Sigmoid colon (tissue), 7 donors: ENCODE data around the gene INPP5F. TPM values are rescaled to one million over a fixed set of nuclear protein-coding genes. Genes with fewer than 3 reads are reported as not detected.

Experiments used
- DNase-seq: peaks from one replicate; pipeline ENCODE4 v3.0.0-alpha.2; 2019
- H3K27ac ChIP-seq, 4 donors: fragments of 200-600 bp; sonication (generic); one replicate each; pipeline ENCODE4 v1.5.1; 2016 to 2019; ENCODE audit warnings: mild to moderate bottlenecking in 1 of 4
- H3K27me3 ChIP-seq, 3 donors: fragments of 200-600 bp; sonication (generic); one replicate each; pipeline ENCODE4 v1.5.1; 2019; ENCODE audit warnings: mild to moderate bottlenecking in 1 of 3
- H3K36me3 ChIP-seq, 4 donors: fragments of 200-600 bp; sonication (generic); one replicate each; pipeline ENCODE4 v1.5.1; 2016 to 2019
- H3K4me1 ChIP-seq, 4 donors: fragments of 200-600 bp; sonication (generic); one replicate each; pipeline ENCODE4 v1.5.1; 2017 to 2019
- H3K4me3 ChIP-seq, 4 donors: fragments of 200-600 bp; sonication (generic); one replicate each; pipeline ENCODE4 v1.5.1; 2017 to 2019; ENCODE audit warnings: mild to moderate bottlenecking in 2 of 4, moderate library complexity in 1 of 4
- H3K9me3 ChIP-seq, 4 donors: fragments of 200-600 bp in 3 of 4; sonication (generic) in 3 of 4; one replicate each; pipeline versions ENCODE4 v1.5.1 to v1.6.1; 2013 to 2019
- EP300 ChIP-seq, 4 donors: sonication (generic); formaldehyde crosslinking; IDR thresholded peaks; one replicate each; pipeline ENCODE4 v1.6.1; 2017; ENCODE audit warnings: antibody characterized with exemption in 4 of 4
- POLR2A ChIP-seq, 2 donors: fragments of 450-650 bp; IDR thresholded peaks; one replicate each; pipeline ENCODE4 v1.6.1; 2016; ENCODE audit warnings: antibody characterized with exemption in 2 of 2, mild to moderate bottlenecking in 2 of 2, moderate library complexity in 2 of 2
- POLR2AphosphoS5 ChIP-seq, 4 donors: sonication (generic); formaldehyde crosslinking; IDR thresholded peaks; one replicate each; pipeline ENCODE4 v1.6.1; 2017; ENCODE audit warnings: antibody characterized with exemption in 4 of 4
- WGBS, 2 donors: extraction: QIAGEN DNeasy Blood & Tissue Kit; methylation state at CpG; one replicate each; pipeline ENCODE4 v1.1.7; 2013; 5-methylcytosine and 5-hydroxymethylcytosine counted together
- intact Hi-C: fragments of 100-400 bp; cut with DNase I; formaldehyde crosslinking; loops from one replicate; pipeline ENCODE4 v1.15.1; 2023
- polyA plus RNA-seq, 3 donors: library from polyadenylated mRNA; stranded (reverse); fragments of 200-250 nt; gene quantifications; one replicate each; pipeline ENCODE4 v1.2.3, GENCODE V29; 2013
- total RNA-seq, 4 donors: library from RNA; depleted of rRNA; stranded (reverse); fragments of >200 nt; gene quantifications; one replicate each; pipeline ENCODE4 v1.1.0, GENCODE V29; 2016
- TF ChIP-seq, protein P1 (sequence below), 4 experiments: fragments of 450-650 bp in 3 of 4; fragments of 200-600 bp in 1 of 4; IDR thresholded peaks; one replicate each; pipeline ENCODE4 v1.5.1; 2016 to 2019; ENCODE audit warnings: antibody characterized with exemption in 4 of 4, mild to moderate bottlenecking in 3 of 4, moderate library complexity in 2 of 4
- donor health status: healthy with polysubstance abuse.
- donor health status: Bipolar disorder and iron deficiency.
- donor health status: healthy.

The INPP5F gene
- total and polyA plus RNA-seq, 7 donors = 4.4 to 22.2 (median 16.0) TPM

GRCh38 chr10:119826771-119827170 is 100.9 kb downstream of the INPP5F start:
- TF ChIP-seq POLR2A (IDR thresholded peaks at IDR 0.05) = no peak
- no peak for DNase-seq
- H3K4me3 ChIP-seq = no peak overlapping the region
- H3K27me3 ChIP-seq = no peaks in the 10 kb centered on the region
- H3K36me3 ChIP-seq = peaks cover 0 to 68% (median 18%) of the 10 kb centered on the region in 4 donors
- H3K4me1 ChIP-seq = peaks cover 0 to 7% (median 4%) of the 10 kb centered on the region in 4 donors
- H3K9me3 ChIP-seq = no peaks in the 10 kb centered on the region
- no peak overlapping the region for H3K27ac ChIP-seq
- WGBS, 2 donors = 94 to 97% methylated on average over 6 of the region's 6 CpGs
- intact Hi-C loops = no loop called here

GRCh38 chr10:119827430-119827829 is 101.6 kb downstream of the INPP5F start:
- Histone ChIP-seq H3K27me3 (no peaks in the 10 kb centered on the region), H3K9me3 (no peaks in the 10 kb centered on the region), H3K4me1 (peaks cover 0 to 7% (median 4%) of the 10 kb centered on the region in 4 donors), H3K4me3 (no peak overlapping the region), H3K36me3 (peaks cover 0 to 74% (median 21%) of the 10 kb centered on the region in 4 donors), H3K27ac (no peak overlapping the region)
- WGBS, 2 donors = 88% methylated on average over 4 of the region's 4 CpGs
- TF ChIP-seq, protein P1, sequence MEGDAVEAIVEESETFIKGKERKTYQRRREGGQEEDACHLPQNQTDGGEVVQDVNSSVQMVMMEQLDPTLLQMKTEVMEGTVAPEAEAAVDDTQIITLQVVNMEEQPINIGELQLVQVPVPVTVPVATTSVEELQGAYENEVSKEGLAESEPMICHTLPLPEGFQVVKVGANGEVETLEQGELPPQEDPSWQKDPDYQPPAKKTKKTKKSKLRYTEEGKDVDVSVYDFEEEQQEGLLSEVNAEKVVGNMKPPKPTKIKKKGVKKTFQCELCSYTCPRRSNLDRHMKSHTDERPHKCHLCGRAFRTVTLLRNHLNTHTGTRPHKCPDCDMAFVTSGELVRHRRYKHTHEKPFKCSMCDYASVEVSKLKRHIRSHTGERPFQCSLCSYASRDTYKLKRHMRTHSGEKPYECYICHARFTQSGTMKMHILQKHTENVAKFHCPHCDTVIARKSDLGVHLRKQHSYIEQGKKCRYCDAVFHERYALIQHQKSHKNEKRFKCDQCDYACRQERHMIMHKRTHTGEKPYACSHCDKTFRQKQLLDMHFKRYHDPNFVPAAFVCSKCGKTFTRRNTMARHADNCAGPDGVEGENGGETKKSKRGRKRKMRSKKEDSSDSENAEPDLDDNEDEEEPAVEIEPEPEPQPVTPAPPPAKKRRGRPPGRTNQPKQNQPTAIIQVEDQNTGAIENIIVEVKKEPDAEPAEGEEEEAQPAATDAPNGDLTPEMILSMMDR (IDR thresholded peaks at IDR 0.05) = no peak
- TF ChIP-seq POLR2AphosphoS5 (IDR thresholded peaks at IDR 0.05) (no peak), EP300 (IDR thresholded peaks at IDR 0.05) (no peak), POLR2A (IDR thresholded peaks at IDR 0.05) (no peak)
- DNase-seq = no peak
- intact Hi-C loops = no loop called here

DNA sequence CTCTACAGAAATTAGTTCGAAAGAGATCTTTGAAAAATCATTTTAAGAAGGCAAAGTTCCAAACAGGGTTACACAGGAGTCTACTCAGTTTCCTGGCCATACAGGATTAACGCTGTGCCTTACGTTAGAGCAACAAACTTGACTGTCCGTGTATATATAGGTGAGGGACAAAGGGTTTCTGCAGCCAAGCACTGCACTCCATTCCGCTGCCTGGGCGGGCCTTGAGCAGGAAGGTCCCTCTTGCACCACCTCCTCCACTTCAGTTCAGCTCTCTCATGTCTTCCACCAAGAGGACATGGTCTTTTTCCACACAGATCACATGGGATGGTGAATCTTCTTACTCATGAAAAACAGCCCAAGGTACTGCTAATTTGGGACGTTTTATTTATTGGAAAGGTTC is 103.6 kb downstream of the INPP5F start:
- Histone ChIP-seq H3K27me3 (no peaks in the 10 kb centered on the region), H3K36me3 (peaks cover 4 to 78% (median 17%) of the 10 kb centered on the region in 4 donors), H3K4me1 (peaks cover 0 to 7% (median 4%) of the 10 kb centered on the region in 4 donors), H3K9me3 (no peaks in the 10 kb centered on the region), H3K4me3 (no peak overlapping the region), H3K27ac (no peak overlapping the region)
- TF ChIP-seq EP300 (IDR thresholded peaks at IDR 0.05) = no peak
- no peak for TF ChIP-seq POLR2A (IDR thresholded peaks at IDR 0.05)
- TF ChIP-seq, protein P1 (IDR thresholded peaks at IDR 0.05) = no peak
- no peak for TF ChIP-seq POLR2AphosphoS5 (IDR thresholded peaks at IDR 0.05)
- WGBS, 2 donors = 89 to 93% methylated on average over 7 of the region's 7 CpGs
- intact Hi-C loops = no loop called here
- DNase-seq = no peak

DNA sequence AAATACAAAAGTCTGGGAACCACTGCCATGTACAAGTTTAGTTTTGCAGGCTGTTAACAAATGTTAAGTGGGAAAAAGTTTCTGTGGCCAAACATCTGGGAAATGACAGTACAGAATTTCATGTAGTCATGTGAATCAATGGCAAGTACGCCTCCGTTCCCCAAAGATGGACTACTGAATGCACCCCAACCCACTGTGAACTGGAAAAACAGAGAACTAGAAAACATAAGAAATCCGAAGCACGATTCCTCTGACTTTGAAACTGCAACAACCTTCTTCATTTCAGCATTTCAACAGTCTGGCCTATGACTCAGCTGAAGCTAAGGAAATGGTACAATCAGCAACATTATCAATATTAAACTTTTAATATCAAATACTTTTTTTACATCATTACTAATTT is 105.0 kb downstream of the INPP5F start:
- Histone ChIP-seq H3K27ac (peak overlapping the region in 1 of 4 donors; percentile 13), H3K27me3 (no peaks in the 10 kb centered on the region), H3K36me3 (peaks cover 7 to 91% (median 22%) of the 10 kb centered on the region in 4 donors), H3K4me3 (no peak overlapping the region), H3K4me1 (peaks cover 0 to 7% (median 0%) of the 10 kb centered on the region in 4 donors), H3K9me3 (no peaks in the 10 kb centered on the region)
- intact Hi-C loops = no loop called here
- no peak for TF ChIP-seq EP300 (IDR thresholded peaks at IDR 0.05)
- TF ChIP-seq POLR2AphosphoS5 (IDR thresholded peaks at IDR 0.05) = no peak
- TF ChIP-seq POLR2A (IDR thresholded peaks at IDR 0.05) = no peak
- 95 to 98% methylated on average over 4 of the region's 4 CpGs for WGBS, 2 donors
- no peak for DNase-seq

GRCh38 chr10:119831656-119832055 is 105.8 kb downstream of the INPP5F start:
- Histone ChIP-seq H3K36me3 (peaks cover 7 to 93% (median 29%) of the 10 kb centered on the region in 4 donors), H3K4me1 (peaks cover 0 to 7% (median 0%) of the 10 kb centered on the region in 4 donors), H3K27ac (no peak overlapping the region), H3K4me3 (no peak overlapping the region), H3K9me3 (no peaks in the 10 kb centered on the region), H3K27me3 (no peaks in the 10 kb centered on the region)
- intact Hi-C loops = no loop called here
- WGBS, 2 donors = 91% methylated on average over 11 of the region's 11 CpGs
- DNase-seq = no peak
- TF ChIP-seq, protein P1 (IDR thresholded peaks at IDR 0.05) = no peak
- TF ChIP-seq POLR2A (IDR thresholded peaks at IDR 0.05) = no peak
- no peak for TF ChIP-seq EP300 (IDR thresholded peaks at IDR 0.05)
- no peak for TF ChIP-seq POLR2AphosphoS5 (IDR thresholded peaks at IDR 0.05)

DNA sequence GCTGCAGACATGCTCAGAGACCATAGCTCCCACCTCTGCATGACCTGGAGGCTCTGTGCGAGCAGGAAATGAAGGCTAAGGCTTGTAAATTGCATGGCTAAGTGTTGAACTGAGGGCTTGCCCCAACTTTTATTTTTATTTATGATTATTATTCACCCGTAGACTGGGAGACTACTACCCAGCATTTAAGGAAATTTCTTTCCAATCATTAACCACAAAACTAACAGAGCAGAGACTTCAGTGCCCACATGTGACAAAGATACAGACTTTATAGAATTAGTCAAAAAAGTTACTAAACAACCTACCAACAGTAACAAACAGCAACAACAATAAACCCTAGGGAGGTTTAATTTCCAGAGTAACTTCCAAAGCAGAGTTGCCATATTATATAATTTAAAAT is 107.1 kb downstream of the INPP5F start:
- Histone ChIP-seq H3K9me3 (no peaks in the 10 kb centered on the region), H3K4me3 (no peak overlapping the region), H3K27me3 (no peaks in the 10 kb centered on the region), H3K27ac (no peak overlapping the region), H3K36me3 (peaks cover 10 to 96% (median 31%) of the 10 kb centered on the region in 4 donors), H3K4me1 (peaks cover 0 to 7% (median 0%) of the 10 kb centered on the region in 4 donors)
- intact Hi-C loops = no loop called here
- 59 to 78% methylated on average over 2 of the region's 2 CpGs for WGBS, 2 donors
- DNase-seq = no peak
- TF ChIP-seq, protein P1 (IDR thresholded peaks at IDR 0.05) = no peak
- TF ChIP-seq POLR2A (IDR thresholded peaks at IDR 0.05) (no peak), POLR2AphosphoS5 (IDR thresholded peaks at IDR 0.05) (no peak), EP300 (IDR thresholded peaks at IDR 0.05) (no peak)
